Trophoblast cell (in vitro differentiated cells and primary cell): ENCODE results near the gene HS2ST1.

Source experiments
- DNase-seq, 2 donors: peaks; one replicate each; pipeline ENCODE4 v3.0.0-alpha.2; 2016
- H2AFZ ChIP-seq: 2 replicates; pipeline ENCODE4 v1.6.1; 2013; ENCODE audit warnings: low read length, moderate library complexity, mild to moderate bottlenecking; ENCODE audit not compliant: insufficient read depth, poor library complexity
- H2AK5ac ChIP-seq: 2 replicates; pipeline ENCODE4 v1.6.1; 2013; ENCODE audit warnings: mild to moderate bottlenecking, low read length
- H2BK120ac ChIP-seq: 2 replicates; pipeline ENCODE4 v1.6.1; 2013; ENCODE audit warnings: low read length, mild to moderate bottlenecking, moderate library complexity; ENCODE audit not compliant: insufficient read depth, poor library complexity
- H2BK12ac ChIP-seq: 2 replicates; pipeline ENCODE4 v1.6.1; 2013; ENCODE audit warnings: mild to moderate bottlenecking, low read length, moderate library complexity
- H2BK5ac ChIP-seq: 2 replicates; pipeline ENCODE4 v1.6.1; 2013; ENCODE audit warnings: low read length, low read depth, moderate library complexity, mild to moderate bottlenecking; ENCODE audit not compliant: poor library complexity
- H3K14ac ChIP-seq: 2 replicates; pipeline ENCODE4 v1.6.1; 2013; ENCODE audit warnings: mild to moderate bottlenecking, low read length
- H3K18ac ChIP-seq: 2 replicates; pipeline ENCODE4 v1.6.1; 2013; ENCODE audit warnings: mild to moderate bottlenecking, low read length
- H3K23ac ChIP-seq: 2 replicates; pipeline ENCODE4 v1.6.1; 2013; ENCODE audit warnings: low read length
- H3K27ac ChIP-seq: 2 replicates; pipeline ENCODE4 v1.5.1; 2013; ENCODE audit warnings: low read depth, mild to moderate bottlenecking, inconsistent platforms, low read length, moderate library complexity
- H3K27me3 ChIP-seq: 2 replicates; pipeline ENCODE4 v1.6.1; 2013; ENCODE audit warnings: inconsistent platforms, mild to moderate bottlenecking, low read length, moderate library complexity; ENCODE audit not compliant: insufficient read depth
- H3K36me3 ChIP-seq, 2 experiments: 1 replicate in 1 of 2; 2 replicates in 1 of 2; pipeline ENCODE4 v1.6.1; 2013; ENCODE audit warnings: low read length in 2 of 2, mild to moderate bottlenecking in 2 of 2, moderate library complexity in 1 of 2; ENCODE audit not compliant: insufficient read depth in 2 of 2, control insufficient read depth in 1 of 2
- H3K4ac ChIP-seq: 2 replicates; pipeline ENCODE4 v1.6.1; 2013; ENCODE audit warnings: low read depth, mild to moderate bottlenecking, low read length, moderate library complexity
- H3K4me1 ChIP-seq, 2 experiments: 1 replicate in 1 of 2; 2 replicates in 1 of 2; pipeline ENCODE4 v1.6.1; 2013; ENCODE audit warnings: low read length in 2 of 2, mild to moderate bottlenecking in 2 of 2, moderate library complexity in 1 of 2; ENCODE audit not compliant: insufficient read depth in 2 of 2, control insufficient read depth in 1 of 2
- H3K4me2 ChIP-seq: 2 replicates; pipeline ENCODE4 v1.6.1; 2013; ENCODE audit warnings: inconsistent platforms, mild to moderate bottlenecking, low read length, moderate library complexity
- H3K4me3 ChIP-seq: 2 replicates; pipeline ENCODE4 v1.5.1; 2013; ENCODE audit warnings: mild to moderate bottlenecking, low read depth, low read length, inconsistent platforms
- H3K79me1 ChIP-seq: one replicate; pipeline ENCODE4 v1.6.1; 2013; ENCODE audit warnings: low read length
- H3K79me2 ChIP-seq: 2 replicates; pipeline ENCODE4 v1.6.1; 2013; ENCODE audit warnings: low read length, mild to moderate bottlenecking; ENCODE audit not compliant: control insufficient read depth, insufficient read depth, poor library complexity
- H3K9ac ChIP-seq: 2 replicates; pipeline ENCODE4 v1.6.1; 2013; ENCODE audit warnings: mild to moderate bottlenecking, low read length
- H3K9me3 ChIP-seq: 2 replicates; pipeline ENCODE4 v1.6.1; 2013; ENCODE audit warnings: low read depth, mild to moderate bottlenecking, control low read depth, inconsistent platforms, low read length; ENCODE audit not compliant: insufficient read depth
- H4K12ac ChIP-seq: 2 replicates; pipeline ENCODE4 v1.6.1; 2013; ENCODE audit warnings: low read depth, mild to moderate bottlenecking, low read length, moderate library complexity
- H4K8ac ChIP-seq: 2 replicates; pipeline ENCODE4 v1.6.1; 2013; ENCODE audit warnings: low read depth, mild to moderate bottlenecking, low read length, moderate library complexity
- H4K91ac ChIP-seq: one replicate; pipeline ENCODE4 v1.6.1; 2013; ENCODE audit warnings: low read depth, mild to moderate bottlenecking, low read length, moderate library complexity
- whole genome bisulfite sequencing: extraction: QIAGEN DNeasy Blood & Tissue Kit; methylation state at CpG from one replicate; pipeline ENCODE4 v1.1.7; 2013; ENCODE audit warnings: missing lambda C conversion rate; ENCODE audit not compliant: insufficient read length, insufficient coverage; ENCODE audit errors: extremely low coverage; 5-methylcytosine and 5-hydroxymethylcytosine counted together

Gene HS2ST1

DNA sequence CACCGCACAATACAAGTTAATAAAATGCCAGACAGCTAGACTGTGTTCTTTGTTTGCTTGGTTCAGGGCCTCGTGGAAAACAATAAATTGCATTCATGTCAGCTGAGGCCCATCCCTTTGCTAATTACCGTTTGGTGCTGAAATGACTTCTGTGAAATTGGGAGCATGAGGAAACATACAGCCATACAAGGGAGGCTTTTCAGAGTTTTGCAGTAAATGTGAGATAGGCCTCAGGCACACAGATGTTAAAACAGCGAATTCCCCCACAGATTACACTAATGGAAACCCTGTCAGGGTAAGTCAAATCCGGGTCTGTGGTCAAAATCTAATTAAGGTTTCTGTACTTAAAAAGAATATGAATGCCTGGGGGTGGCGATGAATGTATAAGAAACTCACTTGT, 240.7 kb downstream of the HS2ST1 start:
- Histone ChIP-seq H3K27me3 (no peaks in the 10 kb centered on the region), H3K36me3 (no peaks in the 10 kb centered on the region), H2AFZ (no peak overlapping the region), H3K4ac (no peak overlapping the region), H3K79me1 (peaks cover 8% of the 10 kb centered on the region), H3K4me3 (no peak overlapping the region), H3K23ac (no peak overlapping the region), H3K79me2 (no peaks in the 10 kb centered on the region), H2BK120ac (no peak overlapping the region), H3K18ac (no peak overlapping the region), H2BK12ac (no peak overlapping the region), H3K9me3 (no peaks in the 10 kb centered on the region), H3K4me2 (no peak overlapping the region), H4K8ac (no peak overlapping the region), H3K9ac (no peak overlapping the region), H2AK5ac (no peak overlapping the region), H4K91ac (no peak overlapping the region), H3K14ac (no peak overlapping the region), H4K12ac (no peak overlapping the region), H2BK5ac (no peak overlapping the region), H3K4me1 (peaks cover 4 to 7% of the 10 kb centered on the region in 2 experiments), H3K27ac (no peak overlapping the region)
- DNase-seq, result no peak
- no CpG with 5 or more reads among the region's 6 CpGs for WGBS

DNA sequence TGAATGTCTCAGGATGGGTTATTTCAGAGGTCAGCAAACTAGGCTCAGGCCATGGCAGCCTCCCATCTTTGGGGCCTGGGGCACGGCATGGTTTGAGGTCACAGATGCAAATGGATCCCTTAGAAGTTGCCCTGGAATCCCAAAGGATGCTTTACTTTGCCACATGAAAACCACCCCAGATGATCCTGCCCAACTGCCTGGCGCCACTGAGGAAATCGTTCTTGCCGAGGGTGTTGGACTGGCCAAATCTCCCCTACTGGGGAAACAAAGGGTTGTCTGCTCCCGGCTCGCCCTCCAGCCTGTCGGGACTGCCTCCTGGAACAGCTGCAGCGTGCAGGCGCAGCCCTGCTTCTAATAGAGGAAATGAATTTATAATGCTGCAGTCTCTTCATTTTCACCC, 241.2 kb downstream of the HS2ST1 start:
- Histone ChIP-seq H3K4me2 (no peak overlapping the region), H4K91ac (no peak overlapping the region), H4K8ac (no peak overlapping the region), H3K4me3 (no peak overlapping the region), H3K9ac (no peak overlapping the region), H3K27ac (no peak overlapping the region), H2AFZ (no peak overlapping the region), H3K36me3 (no peaks in the 10 kb centered on the region), H3K4me1 (peaks cover 4 to 7% of the 10 kb centered on the region in 2 experiments), H2BK5ac (no peak overlapping the region), H3K14ac (no peak overlapping the region), H3K4ac (no peak overlapping the region), H3K23ac (no peak overlapping the region), H2AK5ac (no peak overlapping the region), H3K18ac (no peak overlapping the region), H3K79me2 (no peaks in the 10 kb centered on the region), H3K9me3 (no peaks in the 10 kb centered on the region), H2BK12ac (no peak overlapping the region), H3K27me3 (no peaks in the 10 kb centered on the region), H3K79me1 (peaks cover 8% of the 10 kb centered on the region), H4K12ac (no peak overlapping the region), H2BK120ac (no peak overlapping the region)
- WGBS, result no CpG with 5 or more reads among the region's 9 CpGs
- DNase-seq, result no peak

GRCh38 chr1:87156124-87156523, 241.7 kb downstream of the HS2ST1 start:
- WGBS, result no CpG with 5 or more reads among the region's 6 CpGs

DNA sequence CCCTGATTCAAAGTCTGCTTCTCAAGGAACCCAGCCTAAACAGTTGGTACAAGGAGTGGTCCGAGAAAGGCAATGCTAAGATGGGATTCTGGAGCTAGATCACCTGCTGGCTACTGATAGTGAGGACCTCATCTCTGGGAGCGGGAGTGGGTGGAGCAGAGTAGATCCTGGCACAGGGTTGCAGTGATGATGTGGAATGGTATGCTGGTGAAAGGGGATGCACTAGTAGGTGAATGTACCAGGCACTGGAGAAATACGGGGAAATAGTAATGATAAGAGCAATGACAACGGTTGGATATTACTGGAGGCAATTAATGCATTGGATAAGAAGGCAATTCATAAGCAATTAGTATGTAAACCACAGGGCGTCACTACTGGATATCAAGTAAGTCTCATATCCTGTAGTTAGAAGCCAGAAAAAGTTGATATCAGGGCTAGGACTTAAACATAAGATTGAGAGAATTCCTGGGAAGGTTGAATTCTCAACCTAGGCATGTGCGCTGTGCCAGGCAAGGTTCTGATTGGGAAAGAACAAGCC, 245.0 kb downstream of the HS2ST1 start:
- Histone ChIP-seq H4K8ac (no peak overlapping the region), H2BK12ac (no peak overlapping the region), H3K4me2 (no peak overlapping the region), H3K36me3 (no peaks in the 10 kb centered on the region), H3K79me2 (no peaks in the 10 kb centered on the region), H3K18ac (no peak overlapping the region), H3K23ac (no peak overlapping the region), H2BK120ac (no peak overlapping the region), H3K27me3 (no peaks in the 10 kb centered on the region), H2AFZ (no peak overlapping the region), H3K4me1 (peaks cover 3% of the 10 kb centered on the region in 2 experiments), H3K4me3 (no peak overlapping the region), H4K12ac (no peak overlapping the region), H4K91ac (no peak overlapping the region), H3K14ac (no peak overlapping the region), H3K4ac (no peak overlapping the region), H2BK5ac (no peak overlapping the region), H3K79me1 (no peaks in the 10 kb centered on the region), H2AK5ac (no peak overlapping the region), H3K27ac (no peak overlapping the region), H3K9ac (peak overlapping the region; percentile 57), H3K9me3 (no peaks in the 10 kb centered on the region)
- DNase-seq, result no peak
- WGBS, result no CpG with 5 or more reads among the region's 6 CpGs

More at GRCh38 chr1:87156124-87156523, 241.7 kb downstream of the HS2ST1 start:
- Histone ChIP-seq H4K12ac (no peak overlapping the region), H3K18ac (no peak overlapping the region), H3K36me3 (no peaks in the 10 kb centered on the region), H3K4me1 (peaks cover 4 to 7% of the 10 kb centered on the region in 2 experiments), H3K27me3 (no peaks in the 10 kb centered on the region), H2AFZ (no peak overlapping the region), H3K23ac (no peak overlapping the region), H2BK120ac (no peak overlapping the region), H3K79me2 (no peaks in the 10 kb centered on the region), H3K27ac (no peak overlapping the region), H3K9ac (no peak overlapping the region), H3K4ac (no peak overlapping the region), H3K79me1 (peaks cover 5% of the 10 kb centered on the region), H2BK12ac (no peak overlapping the region), H2BK5ac (no peak overlapping the region), H2AK5ac (no peak overlapping the region), H4K91ac (no peak overlapping the region), H3K9me3 (no peaks in the 10 kb centered on the region), H3K4me3 (no peak overlapping the region), H3K14ac (no peak overlapping the region), H3K4me2 (no peak overlapping the region), H4K8ac (no peak overlapping the region)
- no peak for DNase-seq
